Measurements from ENCODE around the gene LGR4. TPM values are rescaled to one million over a fixed set of nuclear protein-coding genes. Genes with fewer than 3 reads are reported as not detected.
"Not testable (repeated sequence)": the region's sequence is repeated elsewhere in the genome, so short reads cannot be mapped to it uniquely, and the experiment has no call there.

Gene LGR4
- total RNA-seq, 4 donors from 2014 or later = 18.1 to 31.5 (median 26.1) TPM

GRCh38 chr11:27451244-27451965, 21.2 kb downstream of the LGR4 start:
- ATAC-seq (ENCODE audit: low FRiP score) (peak; percentile 73), DNase-seq (ENCODE audit: low spot score) (no peak)
- TF ChIP-seq, protein P1, sequence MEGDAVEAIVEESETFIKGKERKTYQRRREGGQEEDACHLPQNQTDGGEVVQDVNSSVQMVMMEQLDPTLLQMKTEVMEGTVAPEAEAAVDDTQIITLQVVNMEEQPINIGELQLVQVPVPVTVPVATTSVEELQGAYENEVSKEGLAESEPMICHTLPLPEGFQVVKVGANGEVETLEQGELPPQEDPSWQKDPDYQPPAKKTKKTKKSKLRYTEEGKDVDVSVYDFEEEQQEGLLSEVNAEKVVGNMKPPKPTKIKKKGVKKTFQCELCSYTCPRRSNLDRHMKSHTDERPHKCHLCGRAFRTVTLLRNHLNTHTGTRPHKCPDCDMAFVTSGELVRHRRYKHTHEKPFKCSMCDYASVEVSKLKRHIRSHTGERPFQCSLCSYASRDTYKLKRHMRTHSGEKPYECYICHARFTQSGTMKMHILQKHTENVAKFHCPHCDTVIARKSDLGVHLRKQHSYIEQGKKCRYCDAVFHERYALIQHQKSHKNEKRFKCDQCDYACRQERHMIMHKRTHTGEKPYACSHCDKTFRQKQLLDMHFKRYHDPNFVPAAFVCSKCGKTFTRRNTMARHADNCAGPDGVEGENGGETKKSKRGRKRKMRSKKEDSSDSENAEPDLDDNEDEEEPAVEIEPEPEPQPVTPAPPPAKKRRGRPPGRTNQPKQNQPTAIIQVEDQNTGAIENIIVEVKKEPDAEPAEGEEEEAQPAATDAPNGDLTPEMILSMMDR (IDR thresholded peaks at IDR 0.05) = no peak

GRCh38 chr11:27448184-27448540, 24.4 kb downstream of the LGR4 start:
- not testable (repeated sequence) for ATAC-seq (ENCODE audit: low FRiP score)

GRCh38 chr11:27447288-27448183, 25.1 kb downstream of the LGR4 start:
- no peak for DNase-seq (ENCODE audit: low spot score)
- ATAC-seq (ENCODE audit: low FRiP score) = no peak

More at GRCh38 chr11:27448184-27448540, 24.4 kb downstream of the LGR4 start:
- not testable (repeated sequence) for DNase-seq (ENCODE audit: low spot score)

GRCh38 chr11:27445625-27446024, 27.0 kb downstream of the LGR4 start:
- DNase-seq (ENCODE audit: low spot score) (no peak), ATAC-seq (ENCODE audit: low FRiP score) (no peak)
- TF ChIP-seq, protein P1 (IDR thresholded peaks at IDR 0.05) = no peak

More at GRCh38 chr11:27447288-27448183, 25.1 kb downstream of the LGR4 start:
- TF ChIP-seq, protein P1 (IDR thresholded peaks at IDR 0.05) = no peak

DNA sequence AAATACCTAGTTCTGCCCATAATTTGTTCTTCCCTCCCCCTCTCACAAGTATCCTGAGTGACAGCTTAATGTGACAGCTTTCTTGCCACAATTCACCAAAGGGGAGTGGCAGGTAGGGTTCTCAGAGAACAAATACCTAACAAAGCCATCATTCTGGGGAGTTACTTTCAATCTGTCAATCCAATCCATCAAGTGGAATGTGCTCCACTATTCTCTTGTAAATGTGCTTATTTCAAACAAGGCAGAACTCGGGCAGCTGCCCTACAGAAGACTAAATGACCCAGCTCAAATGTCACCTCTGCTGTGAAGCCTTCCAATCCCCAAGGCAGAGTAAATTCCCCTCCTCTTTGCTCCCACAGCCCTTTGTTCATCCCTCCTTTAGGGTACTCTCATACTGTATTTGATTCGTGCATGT, 27.8 kb downstream of the LGR4 start:
- DNase-seq (ENCODE audit: low spot score) (no peak), ATAC-seq (ENCODE audit: low FRiP score) (no peak)
- TF ChIP-seq, protein P1 (IDR thresholded peaks at IDR 0.05) = no peak

- ATAC-seq (ENCODE audit: low FRiP score) (no peak), DNase-seq (ENCODE audit: low spot score) (no peak)
- TF ChIP-seq, protein P1 (IDR thresholded peaks at IDR 0.05) = no peak
Observed at GRCh38 chr11:27443746-27444507, 28.7 kb downstream of the LGR4 start.

DNA sequence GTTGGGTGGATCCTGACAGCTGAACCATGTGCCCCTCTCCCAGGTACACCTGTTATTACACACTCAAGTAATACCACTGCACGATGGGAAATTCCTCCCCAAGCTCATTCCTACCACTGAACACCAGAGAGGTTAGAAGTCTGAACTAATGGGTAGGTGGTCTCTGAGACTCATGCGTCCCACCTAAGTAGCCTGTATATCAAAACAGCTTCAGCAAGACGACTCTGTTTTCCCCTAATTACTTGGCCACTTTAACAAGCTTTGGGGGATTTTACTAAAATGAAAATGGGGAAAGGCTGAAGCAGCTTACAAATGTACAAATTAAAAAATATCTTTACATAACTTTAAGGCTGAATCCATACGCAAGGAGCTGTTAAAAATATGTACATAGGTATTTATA, 29.4 kb downstream of the LGR4 start:
- DNase-seq (ENCODE audit: low spot score) (no peak), ATAC-seq (ENCODE audit: low FRiP score) (no peak)
- TF ChIP-seq, protein P1 (IDR thresholded peaks at IDR 0.05) = no peak
